Breast epithelium (tissue), 3 donors: Measurements from ENCODE around the gene KRT4.

Source experiments
- CTCF ChIP-seq, 3 donors: fragments of 450-650 bp; IDR thresholded peaks; one replicate each; pipeline ENCODE4 v1.5.1; 2016 to 2017; ENCODE audit warnings: antibody characterized with exemption in 3 of 3, mild to moderate bottlenecking in 3 of 3, moderate library complexity in 3 of 3
- POLR2A ChIP-seq: fragments of 450-650 bp; IDR thresholded peaks from one replicate; pipeline ENCODE4 v1.6.1; 2016; ENCODE audit warnings: antibody characterized with exemption, mild to moderate bottlenecking, moderate library complexity
- POLR2AphosphoS5 ChIP-seq, 3 donors: sonication (generic); formaldehyde crosslinking; IDR thresholded peaks; one replicate each; pipeline ENCODE4 v1.6.1; 2017; ENCODE audit warnings: antibody characterized with exemption in 3 of 3

DNA sequence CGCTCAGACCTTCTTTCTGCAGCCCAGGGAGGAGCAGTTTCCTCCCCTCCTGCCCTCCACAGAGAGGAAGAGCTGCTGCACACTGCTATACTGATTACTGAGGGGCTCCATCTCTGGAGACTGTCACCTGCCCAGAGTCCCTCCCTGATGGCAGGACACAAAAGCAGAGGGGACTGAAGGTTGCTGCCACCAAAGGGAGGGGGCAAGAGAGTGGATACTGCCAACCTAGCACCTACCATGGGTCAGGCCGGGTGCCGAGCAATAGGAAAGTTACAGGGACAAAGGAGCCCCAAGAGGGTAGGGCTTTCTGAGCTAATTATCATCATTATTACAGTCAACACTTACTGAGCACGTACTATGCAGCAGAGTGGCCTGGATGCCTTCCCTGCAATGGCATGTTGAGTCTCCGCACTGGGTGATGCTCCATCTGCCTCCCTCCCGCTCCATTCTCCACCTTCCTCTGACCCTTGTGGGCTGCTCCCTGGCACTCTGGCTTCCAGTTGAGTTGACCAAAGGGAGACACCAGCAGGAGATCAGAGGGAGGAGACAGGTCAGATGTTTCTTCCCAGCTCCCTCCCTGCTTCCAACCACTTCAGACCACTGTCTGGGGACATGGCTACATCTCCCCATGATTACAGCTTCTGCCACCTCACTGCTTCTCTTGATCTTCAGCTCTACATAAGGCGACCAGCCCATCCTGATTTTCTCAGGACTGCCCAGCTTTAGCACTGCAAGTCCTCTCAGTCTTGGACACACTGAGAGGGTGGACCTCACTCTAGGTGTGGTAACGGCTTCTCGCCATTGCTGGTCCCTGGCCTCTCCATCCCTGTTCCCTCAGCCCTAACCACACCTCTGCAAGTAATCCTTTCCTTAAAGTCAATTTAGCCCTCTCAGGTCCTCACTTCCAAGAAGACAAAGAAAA is 22.8 kb upstream of the KRT4 start:
- TF ChIP-seq POLR2A (no peak), CTCF (IDR thresholded peaks at IDR 0.05) (no peak), POLR2AphosphoS5 (IDR thresholded peaks at IDR 0.05) (no peak)
